ENCODE results near the gene ADCY9.
"Not testable (repeated sequence)": the region's sequence is repeated elsewhere in the genome, so short reads cannot be mapped to it uniquely, and the experiment has no call there.

Gene ADCY9

DNA sequence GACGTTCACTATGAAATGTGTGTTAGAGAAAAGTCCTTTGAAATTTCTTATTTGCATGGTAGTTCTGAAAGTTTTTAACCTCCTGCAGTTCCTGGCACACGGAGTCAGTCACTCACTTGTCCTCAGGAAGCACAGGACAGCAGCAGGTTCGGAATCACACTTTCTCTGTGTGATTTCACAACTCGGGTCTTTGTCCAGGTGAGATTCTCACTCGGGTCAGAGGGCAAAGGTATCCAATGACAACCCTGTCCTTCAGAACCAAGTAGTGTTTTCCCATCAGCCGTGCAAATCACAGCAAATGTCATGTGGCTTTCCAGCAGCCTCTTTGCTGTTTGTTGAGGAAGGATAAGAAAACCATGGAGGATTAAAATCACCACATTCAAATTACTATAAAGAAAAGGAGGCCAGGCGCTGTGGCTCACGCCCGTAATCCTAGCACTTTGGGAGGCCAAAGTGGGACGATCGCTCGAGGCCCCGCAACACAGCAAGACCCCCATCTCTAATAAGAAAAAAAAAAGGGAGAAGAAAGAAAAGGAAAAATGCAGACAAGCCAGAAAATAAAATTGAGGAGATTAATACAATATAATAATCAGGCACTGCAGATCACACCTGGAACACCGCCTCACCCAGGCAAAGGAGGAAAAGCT is 22.0 kb downstream of the ADCY9 start:
- DNase-seq (ENCODE audit: low read depth in 1 of 2, low spot score in 1 of 2), result no peak

DNA sequence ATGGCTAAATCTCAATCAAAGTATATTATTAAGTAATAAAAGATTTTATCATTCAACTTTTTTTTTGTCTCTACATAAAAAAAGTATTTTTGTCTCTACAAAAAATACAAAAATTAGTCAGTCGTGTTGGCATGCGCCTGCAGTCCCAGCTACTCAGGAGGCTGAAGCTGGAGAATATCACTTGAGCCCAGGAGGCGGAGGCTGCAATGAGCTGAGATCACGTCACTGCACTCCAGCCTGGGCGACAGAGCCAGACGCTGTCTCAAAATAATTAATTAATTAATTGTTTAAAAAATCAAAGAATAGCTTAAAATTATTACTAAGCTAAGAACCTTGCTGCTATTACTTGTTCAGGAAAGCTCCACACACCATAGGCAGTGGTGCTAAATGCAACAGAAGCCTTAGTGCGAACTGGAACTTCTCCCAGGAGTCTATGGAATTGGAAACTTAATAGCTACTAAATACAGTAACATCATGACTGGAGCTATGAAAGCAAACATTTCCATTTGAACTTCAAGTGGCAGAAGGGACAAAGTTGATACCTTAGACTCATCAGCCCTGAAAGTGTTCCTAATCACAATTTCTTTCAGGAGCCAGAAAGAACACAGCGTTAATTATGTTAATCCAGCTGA is 22.6 kb downstream of the ADCY9 start:
- no peak for DNase-seq (ENCODE audit: low read depth in 1 of 2, low spot score in 1 of 2)

DNA sequence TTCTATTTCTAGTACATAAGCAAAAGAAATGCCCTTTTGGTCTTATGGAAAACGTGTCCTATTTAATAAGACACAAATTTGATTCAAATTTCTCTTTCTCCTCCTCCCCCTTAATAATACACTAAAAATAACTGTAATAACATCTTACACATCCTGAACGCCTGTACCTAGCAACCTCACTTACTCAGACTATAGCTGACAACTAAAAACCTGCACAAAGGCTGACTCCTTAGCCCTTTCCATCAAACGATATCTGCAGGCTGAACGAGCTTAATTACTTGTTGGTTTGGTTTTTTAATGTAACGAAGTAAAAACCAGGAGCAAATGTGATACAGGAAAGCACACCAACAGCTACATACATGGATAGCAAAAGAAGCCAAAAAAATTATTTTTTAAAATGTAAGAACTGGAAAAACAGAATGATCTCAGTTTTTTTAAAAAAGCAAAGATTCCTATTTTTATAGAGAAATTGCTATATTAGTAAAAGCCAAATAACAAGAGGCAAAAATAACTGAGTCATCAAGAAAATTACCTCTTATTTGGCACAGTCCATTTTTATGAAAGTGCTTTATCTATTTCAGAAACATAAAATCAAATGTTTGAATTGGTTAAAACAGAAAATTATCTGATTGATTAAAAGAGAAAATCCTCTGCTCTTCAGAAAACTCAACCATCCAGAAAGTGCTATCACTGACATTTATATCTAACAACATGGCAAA is 23.5 kb downstream of the ADCY9 start:
- DNase-seq (ENCODE audit: low read depth in 1 of 2, low spot score in 1 of 2), result no peak

- DNase-seq (ENCODE audit: low read depth in 1 of 2, low spot score in 1 of 2), result no peak
These were observed 24.8 kb downstream of the ADCY9 start for GRCh38 chr16:4091240-4092012.

DNA sequence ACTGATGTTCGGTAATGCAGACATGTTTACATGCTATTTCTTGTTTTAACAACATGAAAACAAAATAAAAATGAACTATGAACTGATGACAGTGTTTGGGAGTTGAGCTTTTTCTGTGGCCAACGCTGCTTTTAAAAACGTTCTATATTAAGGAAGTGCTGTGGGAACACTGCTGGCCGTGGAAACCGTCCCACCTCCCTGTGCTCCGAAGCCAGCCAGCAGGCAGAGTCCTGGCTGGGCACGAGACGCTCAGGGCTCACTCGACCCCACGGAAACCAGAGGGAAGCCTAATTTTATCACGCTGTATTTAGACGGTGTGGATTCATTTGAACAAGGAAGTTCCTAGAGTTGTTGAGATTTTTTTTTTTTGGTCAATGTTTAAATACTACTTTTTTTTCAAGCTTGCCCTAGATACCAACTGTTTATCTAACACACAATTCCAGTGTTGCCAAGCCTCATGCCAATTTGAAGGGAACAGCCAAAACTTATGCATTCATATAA is 25.8 kb downstream of the ADCY9 start:
- no peak for DNase-seq (ENCODE audit: low read depth in 1 of 2, low spot score in 1 of 2)

GRCh38 chr16:4089811-4090301 is 26.4 kb downstream of the ADCY9 start:
- DNase-seq (ENCODE audit: low read depth in 1 of 2, low spot score in 1 of 2), result no peak

DNA sequence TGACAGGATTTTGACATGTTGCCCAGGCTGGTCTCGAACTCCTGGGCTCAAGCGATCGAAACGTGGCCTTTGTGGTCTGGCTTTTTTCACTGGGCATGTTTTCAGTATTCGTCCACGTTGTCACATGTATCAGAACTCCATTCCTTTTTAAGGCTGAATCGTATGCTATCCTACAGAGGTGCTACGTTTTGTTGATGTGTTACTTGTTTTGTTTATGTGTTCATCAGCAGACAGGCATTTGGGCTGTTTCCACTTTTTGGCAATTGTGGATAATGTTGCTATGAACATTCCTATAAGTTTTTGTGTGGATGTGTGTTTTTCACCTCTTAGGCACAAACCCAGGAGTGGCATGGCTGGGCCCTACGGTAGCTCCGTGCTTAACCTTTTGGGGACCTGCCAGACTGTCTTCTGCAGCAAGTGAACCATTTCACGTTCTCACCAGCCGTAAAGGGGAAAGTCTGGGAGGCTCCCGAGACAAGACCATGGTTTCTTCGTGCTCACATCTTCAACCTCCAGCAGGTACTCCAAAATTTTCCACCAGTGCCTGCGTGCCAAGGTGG is 26.9 kb downstream of the ADCY9 start:
- no peak for DNase-seq (ENCODE audit: low read depth in 1 of 2, low spot score in 1 of 2)

GRCh38 chr16:4087990-4088577 is 28.2 kb downstream of the ADCY9 start:
- DNase-seq (ENCODE audit: low read depth in 1 of 2, low spot score in 1 of 2), result no peak

DNA sequence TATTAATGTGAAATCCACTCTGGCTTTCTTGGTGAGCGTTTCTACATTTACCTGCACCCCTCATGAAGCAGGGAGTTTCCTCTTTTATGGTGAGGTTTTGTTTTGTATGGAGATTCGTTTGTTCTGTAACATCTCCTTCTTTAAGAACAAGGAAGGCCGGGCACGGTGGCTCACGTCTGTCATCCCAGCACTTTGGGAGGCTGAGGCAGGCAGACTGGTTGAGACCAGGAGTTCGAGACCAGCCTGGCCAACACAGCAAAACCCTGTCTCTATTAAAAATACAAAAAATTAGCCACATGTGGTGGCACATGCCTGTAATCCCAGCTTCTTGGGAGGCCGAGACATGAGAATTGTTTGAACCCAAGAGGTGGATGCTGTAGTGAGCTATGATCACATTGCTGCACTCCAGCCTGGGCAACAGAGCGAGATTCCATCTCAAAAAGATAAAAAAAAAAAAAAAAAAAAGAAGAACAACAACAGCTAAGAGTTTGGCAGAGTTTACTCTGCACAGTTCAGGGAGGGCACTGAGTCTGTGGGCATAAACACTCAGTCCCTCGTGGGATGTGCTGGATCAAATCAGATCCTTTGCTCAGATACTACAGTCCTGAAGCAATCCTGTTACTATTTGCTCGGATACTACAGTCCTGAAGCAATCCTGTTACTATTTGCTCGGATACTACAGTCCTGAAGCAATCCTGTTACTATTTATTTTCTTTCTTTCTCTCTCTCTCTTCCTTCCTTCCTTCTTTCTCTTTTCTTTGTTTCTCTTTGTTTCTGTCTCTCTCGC is 28.9 kb downstream of the ADCY9 start:
- no peak for DNase-seq (ENCODE audit: low read depth in 1 of 2, low spot score in 1 of 2)

DNA sequence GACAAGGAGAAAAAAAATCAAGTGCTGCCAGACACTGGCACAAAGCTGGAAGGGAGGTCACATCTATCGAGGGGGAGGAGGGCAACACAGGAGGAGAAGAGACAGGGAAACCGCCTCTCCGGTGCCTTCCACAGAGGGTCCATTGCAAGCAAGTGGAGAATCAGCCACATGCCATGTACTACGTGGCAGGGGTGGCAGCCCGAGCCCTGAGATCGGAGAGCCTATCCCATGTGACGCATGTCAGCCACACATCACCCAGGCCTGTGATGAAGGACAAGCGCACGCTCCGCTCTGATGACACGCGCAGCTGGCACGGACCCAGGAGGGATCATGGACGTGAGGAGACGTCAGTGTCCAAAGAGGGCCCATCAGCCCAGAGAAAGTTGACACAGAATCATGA is 30.1 kb downstream of the ADCY9 start:
- DNase-seq (ENCODE audit: low read depth in 1 of 2, low spot score in 1 of 2), result no peak

DNA sequence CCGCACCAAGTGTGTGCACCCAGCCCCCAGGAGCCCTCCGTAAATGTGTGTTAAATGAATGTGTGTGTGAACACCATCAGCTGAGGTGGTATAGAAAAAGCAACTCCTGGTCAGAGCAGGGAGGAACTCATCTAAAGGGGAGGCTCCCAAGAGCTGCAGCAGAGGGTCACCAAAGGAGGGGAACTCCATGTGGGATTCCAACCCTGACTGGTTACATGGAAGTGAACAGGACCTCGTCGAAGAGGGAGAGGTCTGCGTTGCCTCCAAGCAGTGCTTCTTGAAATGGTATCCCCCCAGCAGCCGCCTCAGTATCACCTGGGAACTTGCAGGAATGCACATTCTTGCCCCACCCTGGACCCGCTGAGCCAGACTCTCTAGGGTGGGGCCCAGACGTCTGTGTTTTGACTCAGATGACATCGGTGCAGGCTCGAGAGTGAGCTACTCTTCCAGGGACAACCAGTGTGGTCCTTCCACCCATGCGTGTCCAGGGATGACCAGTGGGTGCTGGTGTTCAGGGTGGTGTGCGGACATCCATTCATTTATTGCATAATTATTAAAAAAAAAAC is 30.8 kb downstream of the ADCY9 start:
- DNase-seq (ENCODE audit: low read depth in 1 of 2, low spot score in 1 of 2), result no peak

DNA sequence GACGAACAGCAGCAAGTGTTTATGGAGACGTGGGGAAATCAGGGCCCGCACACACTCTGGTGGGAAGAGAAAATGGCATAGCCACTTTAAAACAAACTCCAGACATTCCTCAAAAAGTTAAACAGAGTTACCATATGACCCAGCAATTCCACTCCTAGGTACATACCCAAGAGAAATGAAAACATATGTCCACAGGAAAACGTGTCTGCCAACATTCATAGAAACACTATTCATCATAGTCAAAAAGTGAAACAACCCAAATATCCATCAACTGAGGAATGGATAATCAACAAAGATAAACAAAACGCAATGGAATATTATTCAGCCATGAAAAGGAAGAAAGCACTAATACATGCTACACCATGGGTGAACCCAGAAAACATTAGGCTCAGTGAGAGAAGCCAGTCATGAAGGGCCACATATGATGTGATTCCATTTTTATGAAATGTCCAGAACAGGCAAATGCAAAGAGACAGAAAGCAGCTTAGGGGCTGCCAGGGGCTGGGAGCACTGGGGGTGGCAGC is 32.8 kb downstream of the ADCY9 start:
- DNase-seq (ENCODE audit: low read depth in 1 of 2, low spot score in 1 of 2), result no peak

DNA sequence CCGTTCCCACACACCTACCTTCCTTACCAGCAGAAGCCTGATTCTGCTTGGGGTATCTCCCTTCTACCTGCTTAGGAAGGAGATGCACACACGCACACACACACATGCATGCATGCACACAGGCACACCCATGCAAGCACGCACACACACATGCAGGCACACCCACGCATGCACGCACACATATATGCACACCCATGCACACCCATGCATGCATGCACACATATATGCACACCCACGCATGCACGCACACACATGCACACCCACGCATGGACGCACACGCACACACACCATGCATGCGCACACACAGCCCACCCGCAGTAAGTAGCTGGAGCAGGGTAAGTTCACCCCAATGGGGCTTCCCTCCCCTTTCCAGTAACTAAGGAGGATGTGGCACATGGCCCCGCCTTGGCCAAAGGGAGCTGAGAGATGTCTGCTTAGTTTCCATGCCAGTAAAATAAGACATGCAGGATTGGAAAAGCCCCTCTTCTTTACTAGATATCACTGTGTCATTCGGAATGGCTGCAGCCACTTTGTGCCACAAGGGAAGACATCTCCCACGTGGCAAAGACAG is 33.7 kb downstream of the ADCY9 start:
- DNase-seq (ENCODE audit: low read depth in 1 of 2, low spot score in 1 of 2), result no peak

- DNase-seq (ENCODE audit: low read depth in 1 of 2, low spot score in 1 of 2), result no peak
These were observed 34.7 kb downstream of the ADCY9 start for GRCh38 chr16:4081521-4082021.

GRCh38 chr16:4081047-4081446 is 35.2 kb downstream of the ADCY9 start:
- DNase-seq (ENCODE audit: low read depth in 1 of 2, low spot score in 1 of 2), result no peak

- DNase-seq (ENCODE audit: low read depth in 1 of 2, low spot score in 1 of 2), result no peak
These were observed 39.0 kb downstream of the ADCY9 start for GRCh38 chr16:4077174-4077649.

DNA sequence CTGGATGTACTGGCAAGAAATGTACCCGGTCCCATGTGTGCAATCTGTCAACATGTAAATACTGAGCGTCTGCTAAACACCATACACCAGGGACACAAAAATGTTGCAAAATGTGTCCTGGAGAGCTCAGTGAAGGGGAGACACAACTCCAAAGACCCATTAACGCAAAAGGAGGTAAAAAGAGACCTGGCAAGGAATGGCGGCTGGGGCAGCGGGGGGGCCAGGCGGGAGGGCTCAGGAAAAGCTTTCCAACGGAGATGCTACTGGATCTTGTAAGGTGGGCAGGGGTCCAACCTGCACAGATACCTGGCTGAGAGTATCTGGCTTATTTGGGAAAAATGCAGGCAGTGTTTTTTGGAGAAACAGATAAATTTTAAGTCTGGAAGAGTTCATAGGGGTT is 40.7 kb downstream of the ADCY9 start:
- no peak for DNase-seq (ENCODE audit: low read depth in 1 of 2, low spot score in 1 of 2)

DNA sequence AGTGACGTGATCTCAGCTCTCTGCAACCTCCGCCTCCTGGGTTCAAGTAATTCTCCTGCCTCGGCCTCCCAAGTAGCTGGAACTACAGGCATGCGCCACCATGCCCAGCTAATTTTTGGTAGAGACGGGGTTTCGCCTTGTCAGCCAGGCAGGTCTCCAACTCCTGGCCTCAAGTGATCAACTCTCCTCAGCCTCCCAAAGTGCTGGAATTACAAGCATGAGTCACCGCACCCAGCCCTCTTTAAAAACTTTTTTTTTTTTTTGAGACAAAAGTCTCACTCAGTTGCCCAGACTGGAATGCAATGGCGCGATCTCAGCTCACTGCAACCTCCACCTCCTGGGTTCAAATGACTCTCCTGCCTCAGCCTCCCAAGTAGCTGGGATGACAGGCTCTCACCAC is 43.1 kb downstream of the ADCY9 start:
- not testable (repeated sequence) for DNase-seq (ENCODE audit: low read depth in 1 of 2, low spot score in 1 of 2)
